OCI-LY7 (cell line): ENCODE results near the gene ITSN1. TPM values are rescaled to one million over a fixed set of nuclear protein-coding genes. Genes with fewer than 3 reads are reported as not detected.

Experiments
- BruUV-seq: library from RNA; stranded (reverse); fragments of 400-500 nt; replicated peaks from 2 replicates; lab custom pipeline; 2021; lab: Mats Ljungman, UMichigan
- CTCF ChIA-PET: fragments of 300-600 bp; sonication (Branson Sonifier 250); formaldehyde crosslinking; loops from one replicate; lab custom pipeline; 2022; ENCODE audit warnings: antibody characterized with exemption; ENCODE audit not compliant: unreplicated experiment; lab: Charles Lee
- POLR2A ChIA-PET: fragments of 300-600 bp; sonication (Branson Sonifier 250); formaldehyde crosslinking; loops from one replicate; lab custom pipeline; 2022; ENCODE audit warnings: antibody characterized with exemption; lab: Charles Lee
- DNase-seq: peaks from one replicate; pipeline ENCODE4 v3.0.0-alpha.2; 2015; ENCODE audit warnings: low spot score
- H2AFZ ChIP-seq: fragments of 200-600 bp; sonication (generic), shearing (Covaris generic); 2 replicates; pipeline ENCODE4 v1.6.1; 2014; ENCODE audit warnings: mild to moderate bottlenecking, antibody characterized with exemption, low read length, moderate library complexity
- H3K27ac ChIP-seq: fragments of 200-600 bp; sonication (generic); 2 replicates; pipeline ENCODE4 v1.5.1; 2014; ENCODE audit warnings: mixed run types, low read depth, mild to moderate bottlenecking, moderate library complexity, low read length, inconsistent platforms; ENCODE audit not compliant: poor library complexity, severe bottlenecking
- H3K36me3 ChIP-seq: fragments of 200-600 bp; sonication (generic); 2 replicates; pipeline ENCODE4 v1.6.1; 2014; ENCODE audit warnings: mild to moderate bottlenecking, antibody characterized with exemption, low read length, moderate library complexity, mixed read lengths; ENCODE audit not compliant: insufficient read depth
- H3K4me1 ChIP-seq: fragments of 200-600 bp; sonication (generic); 2 replicates; pipeline ENCODE4 v1.5.1; 2014; ENCODE audit warnings: mild to moderate bottlenecking, low read length; ENCODE audit not compliant: insufficient read depth, poor library complexity, severe bottlenecking
- H3K4me2 ChIP-seq: fragments of 200-600 bp; sonication (generic); 2 replicates; pipeline ENCODE4 v1.6.1; 2014; ENCODE audit warnings: mild to moderate bottlenecking, low read length
- H3K4me3 ChIP-seq: fragments of 200-600 bp; sonication (generic); 2 replicates; pipeline ENCODE4 v1.5.1; 2014; ENCODE audit warnings: mild to moderate bottlenecking, low read depth, low read length; ENCODE audit not compliant: poor library complexity, severe bottlenecking
- H3K79me2 ChIP-seq: fragments of 200-600 bp; sonication (generic); 2 replicates; pipeline ENCODE4 v1.6.1; 2016; ENCODE audit warnings: low read depth, mild to moderate bottlenecking, low read length, moderate library complexity, mixed read lengths; ENCODE audit not compliant: insufficient read depth
- H3K9me2 ChIP-seq: fragments of 200-600 bp; sonication (generic); 2 replicates; pipeline ENCODE4 v1.6.1; 2016; ENCODE audit warnings: mild to moderate bottlenecking, low read length, mixed read lengths; ENCODE audit not compliant: insufficient read depth
- H3K9me3 ChIP-seq: fragments of 200-600 bp; sonication (generic); 2 replicates; pipeline ENCODE4 v1.6.1; 2014; ENCODE audit warnings: mild to moderate bottlenecking, mixed run types, low read length, mixed read lengths
- H4K20me1 ChIP-seq: fragments of 200-600 bp; sonication (generic); 2 replicates; pipeline ENCODE4 v1.6.1; 2014; ENCODE audit warnings: mild to moderate bottlenecking, antibody characterized with exemption, low read length, moderate library complexity, mixed read lengths; ENCODE audit not compliant: insufficient read depth
- CTCF ChIP-seq: fragments of 200-600 bp; sonication (generic); conservative IDR thresholded peaks from 2 replicates; pipeline ENCODE4 v1.5.1; 2014; ENCODE audit warnings: mild to moderate bottlenecking, antibody characterized with exemption, low read length, moderate library complexity, mixed read lengths
- EZH2phosphoT487 ChIP-seq: fragments of 200-600 bp; sonication (generic); IDR thresholded peaks from 2 replicates; pipeline ENCODE4 v1.6.1; 2018; ENCODE audit warnings: low read depth, borderline replicate concordance, mild to moderate bottlenecking, mixed run types, antibody characterized with exemption, low read length, moderate library complexity, mixed read lengths
- intact Hi-C: fragments of 100-400 bp; cut with micrococcal nuclease; formaldehyde crosslinking; loops from one replicate; pipeline ENCODE4 v1.10.0; 2022; ENCODE audit not compliant: unreplicated experiment
- total RNA-seq, 2 experiments: library from RNA; depleted of rRNA in 1 of 2; stranded (reverse); fragments of >200 nt in 1 of 2; shearing (Covaris generic) in 1 of 2; gene quantifications; 2 replicates each; pipeline ENCODE4 v1.2.3, GENCODE V29; 2014 to 2022

Gene ITSN1
- total RNA-seq, 2 experiments from 2014 or later = 0.60 to 5.9 TPM

GRCh38 chr21:33762803-33763581, 120.7 kb downstream of the ITSN1 start:
- H3K4me2 ChIP-seq = no peak overlapping the region
- no peak overlapping the region for H2AFZ ChIP-seq
- POLR2A ChIA-PET = interaction anchor here (0.8 kb wide), 1 partner anchor 10 kb away, joined by 4 read pairs; no protein-coding TSS in a partner anchor
- no peak overlapping the region for H3K4me3 ChIP-seq
- TF ChIP-seq CTCF = no peak
- no peak for TF ChIP-seq EZH2phosphoT487
- no peak overlapping the region for H3K27ac ChIP-seq
- intact Hi-C loops = no loop called here
- no peak for DNase-seq
- H3K9me3 ChIP-seq = no peaks in the 10 kb centered on the region
- BruUV-seq = no TSS peak
- CTCF ChIA-PET = no interaction called here
- H3K4me1 ChIP-seq = no peaks in the 10 kb centered on the region
- no peaks in the 10 kb centered on the region for H3K79me2 ChIP-seq
- no peaks in the 10 kb centered on the region for H4K20me1 ChIP-seq
- no peaks in the 10 kb centered on the region for H3K36me3 ChIP-seq
- H3K9me2 ChIP-seq = no peaks in the 10 kb centered on the region

- no peak for TF ChIP-seq EZH2phosphoT487
- TF ChIP-seq CTCF = no peak
- Histone ChIP-seq H3K36me3 (no peaks in the 10 kb centered on the region), H2AFZ (no peak overlapping the region), H3K79me2 (no peaks in the 10 kb centered on the region), H4K20me1 (no peaks in the 10 kb centered on the region), H3K4me3 (no peak overlapping the region), H3K4me2 (no peak overlapping the region), H3K4me1 (no peaks in the 10 kb centered on the region), H3K9me3 (no peaks in the 10 kb centered on the region), H3K9me2 (no peaks in the 10 kb centered on the region), H3K27ac (no peak overlapping the region)
- ChIA-PET CTCF (no interaction called here), POLR2A (interaction anchor here (0.6 to 0.8 kb wide), 2 partner anchors 11 to 97 kb away, joined by 4 read pairs; no protein-coding TSS in a partner anchor)
- DNase-seq = no peak
- BruUV-seq = no TSS peak
- intact Hi-C loops = no loop called here
Observed at GRCh38 chr21:33763582-33763899, 121.2 kb downstream of the ITSN1 start.

- H3K9me2 ChIP-seq = no peaks in the 10 kb centered on the region
- DNase-seq = no peak
- H4K20me1 ChIP-seq = no peaks in the 10 kb centered on the region
- H3K79me2 ChIP-seq = no peaks in the 10 kb centered on the region
- H2AFZ ChIP-seq = no peak overlapping the region
- no peak overlapping the region for H3K4me2 ChIP-seq
- CTCF ChIA-PET = no interaction called here
- POLR2A ChIA-PET = interaction anchor here (1.2 kb wide), 1 partner anchor 14 kb away, joined by 4 read pairs; no protein-coding TSS in a partner anchor
- intact Hi-C loops = no loop called here
- H3K27ac ChIP-seq = no peak overlapping the region
- H3K4me3 ChIP-seq = no peak overlapping the region
- H3K36me3 ChIP-seq = no peaks in the 10 kb centered on the region
- H3K4me1 ChIP-seq = no peaks in the 10 kb centered on the region
- BruUV-seq = no TSS peak
- H3K9me3 ChIP-seq = no peaks in the 10 kb centered on the region
- TF ChIP-seq CTCF (no peak), EZH2phosphoT487 (no peak)
Observed at GRCh38 chr21:33767236-33767635, 124.9 kb downstream of the ITSN1 start.
